Endometrium (tissue), 2 donors: ENCODE data around the gene TEKTIP1.

Experiments
- FAIRE-seq: peaks from 2 replicates; lab custom pipeline; 2012; peaks lifted over from hg19 to GRCh38; lab: Jason Lieb, UNC
- donor health status: control.
- donor health status: control.

The TEKTIP1 gene

GRCh38 chr19:3538965-3539755, at the start of gene TEKTIP1:
TEKTIP1 (plus strand) TSS chr19:3539174; CDS start chr19:3539178, 4 bp downstream.
- FAIRE-seq = no peak

GRCh38 chr19:3491396-3492119, 47.4 kb upstream of the TEKTIP1 start:
- no peak for FAIRE-seq

- no peak for FAIRE-seq
Observed at GRCh38 chr19:3492131-3492839, 46.7 kb upstream of the TEKTIP1 start.

GRCh38 chr19:3492919-3493318, 46.1 kb upstream of the TEKTIP1 start:
- no peak for FAIRE-seq

GRCh38 chr19:3493651-3494050, 45.3 kb upstream of the TEKTIP1 start:
- no peak for FAIRE-seq

GRCh38 chr19:3494051-3494450, 44.9 kb upstream of the TEKTIP1 start:
- FAIRE-seq = no peak

GRCh38 chr19:3494559-3494958, 44.4 kb upstream of the TEKTIP1 start:
- FAIRE-seq = no peak

- no peak for FAIRE-seq
Observed at GRCh38 chr19:3496392-3497273, 42.3 kb upstream of the TEKTIP1 start.

GRCh38 chr19:3497757-3498520, 41.0 kb upstream of the TEKTIP1 start:
- no peak for FAIRE-seq

- no peak for FAIRE-seq
Observed at GRCh38 chr19:3499738-3500428, 39.1 kb upstream of the TEKTIP1 start.

GRCh38 chr19:3500429-3501101, 38.4 kb upstream of the TEKTIP1 start, which contains the start of gene DOHH:
DOHH (minus strand) TSS chr19:3500674; CDS start chr19:3496814, 3,860 bp downstream.
- peak; percentile 81 for FAIRE-seq

GRCh38 chr19:3501780-3502179, 37.2 kb upstream of the TEKTIP1 start:
- no peak for FAIRE-seq

- no peak for FAIRE-seq
Observed at GRCh38 chr19:3503036-3503572, 35.9 kb upstream of the TEKTIP1 start.

- FAIRE-seq = no peak
Observed at GRCh38 chr19:3504735-3505134, 34.2 kb upstream of the TEKTIP1 start.

- FAIRE-seq = no peak
Observed at GRCh38 chr19:3505598-3506383, 33.2 kb upstream of the TEKTIP1 start, which contains the start of gene FZR1. FZR1 (plus strand) TSS chr19:3506311; CDS start chr19:3522990, 16,679 bp downstream.

GRCh38 chr19:3506384-3507340, 32.3 kb upstream of the TEKTIP1 start:
- FAIRE-seq = no peak
